ENCODE results near the gene PSMA6.

Gene PSMA6

DNA sequence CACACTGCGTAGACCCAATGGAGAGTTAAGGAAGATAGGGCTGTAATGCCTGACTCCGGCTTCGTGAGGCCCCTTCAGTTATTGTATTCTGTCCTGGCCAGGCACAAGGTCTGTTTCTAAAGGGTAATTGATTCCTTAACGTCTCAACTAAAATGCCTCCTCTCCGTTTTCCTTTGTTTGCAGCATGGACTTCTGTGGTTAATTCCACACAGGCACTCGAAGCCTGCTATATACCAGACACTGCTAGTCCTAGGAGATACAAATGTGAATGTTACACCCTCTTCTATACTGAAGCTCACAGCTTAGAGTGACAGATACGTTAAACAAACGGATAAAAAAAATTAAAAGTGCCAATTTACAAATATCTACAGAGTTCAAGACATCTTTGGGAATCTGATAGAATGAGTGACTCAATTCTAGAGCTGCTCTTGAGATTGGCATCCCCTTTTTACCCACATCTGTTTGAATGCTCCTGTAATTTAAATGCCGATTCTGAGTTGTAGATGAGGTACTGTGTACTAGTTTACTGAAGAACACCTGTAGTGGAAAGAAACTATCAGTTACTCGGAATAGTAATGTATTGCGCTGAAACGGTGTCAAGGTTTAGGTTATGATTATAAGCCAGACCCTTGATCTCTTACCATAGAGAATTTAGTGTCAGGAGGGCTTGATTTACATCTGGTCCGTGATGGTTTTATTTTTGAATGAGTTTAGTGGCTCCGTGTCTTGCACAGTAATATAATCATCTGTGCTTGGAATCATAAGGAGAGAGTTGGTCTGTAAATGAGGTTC, 784 bp downstream of the PSMA6 start:
- H3K4me1 ChIP-seq (ENCODE audit: control insufficient read depth, low read length) = peaks cover 61% of the 10 kb centered on the region
- peak overlapping the region; percentile 89 for H3K4me2 ChIP-seq (ENCODE audit: low read length)
- no peaks in the 10 kb centered on the region for H3K27me3 ChIP-seq (ENCODE audit: control insufficient read depth, low read length)
- H3F3A ChIP-seq (ENCODE audit: control insufficient read depth, insufficient read depth) = peaks cover 25% of the 10 kb centered on the region
- H3K4me3 ChIP-seq (ENCODE audit: low read length) = peak overlapping the region; percentile 92
- H3K9me3 ChIP-seq (ENCODE audit: control insufficient read depth, insufficient read depth, low read length) = no peaks in the 10 kb centered on the region
- peaks cover 58% of the 10 kb centered on the region for H3K79me2 ChIP-seq (ENCODE audit: control insufficient read depth, low read length)
- no peaks in the 10 kb centered on the region for H3K9me2 ChIP-seq (replicated peaks; ENCODE audit: control insufficient read depth, low read length)
- peaks cover 45% of the 10 kb centered on the region for H3K36me3 ChIP-seq (ENCODE audit: control insufficient read depth, low read length)
- peaks cover 18% of the 10 kb centered on the region for H4K20me1 ChIP-seq (ENCODE audit: control insufficient read depth, insufficient read depth, low read depth, low read length)
- H3K27ac ChIP-seq (ENCODE audit: low read depth, low read length) = peak overlapping the region; percentile 98
- no peak for TF ChIP-seq CTCF (IDR thresholded peaks at IDR 0.05; ENCODE audit: low read depth, low read length, poor library complexity, severe bottlenecking)
- TF ChIP-seq EZH2phosphoT487 (IDR thresholded peaks at IDR 0.05; ENCODE audit: borderline replicate concordance, low read length) = no peak

GRCh38 chr14:35295845-35296161, 3.6 kb downstream of the PSMA6 start:
- H3K4me1 ChIP-seq (ENCODE audit: control insufficient read depth, low read length) = peaks cover 59% of the 10 kb centered on the region
- 0 out of 2 replicates have a peak overlapping the region, but pooled peaks have one; percentile 15 for H3K4me3 ChIP-seq (ENCODE audit: low read length)
- peaks cover 86% of the 10 kb centered on the region for H3K79me2 ChIP-seq (ENCODE audit: control insufficient read depth, low read length)
- H3K4me2 ChIP-seq (ENCODE audit: low read length) = peak overlapping the region; percentile 49
- H4K20me1 ChIP-seq (ENCODE audit: control insufficient read depth, insufficient read depth, low read depth, low read length) = peaks cover 18% of the 10 kb centered on the region
- no peak overlapping the region for H3K27ac ChIP-seq (ENCODE audit: low read depth, low read length)
- H3K27me3 ChIP-seq (ENCODE audit: control insufficient read depth, low read length) = no peaks in the 10 kb centered on the region
- no peaks in the 10 kb centered on the region for H3K9me2 ChIP-seq (replicated peaks; ENCODE audit: control insufficient read depth, low read length)
- no peak for TF ChIP-seq EZH2phosphoT487 (IDR thresholded peaks at IDR 0.05; ENCODE audit: borderline replicate concordance, low read length)
- no peak for TF ChIP-seq CTCF (IDR thresholded peaks at IDR 0.05; ENCODE audit: low read depth, low read length, poor library complexity, severe bottlenecking)
- H3F3A ChIP-seq (ENCODE audit: control insufficient read depth, insufficient read depth) = peaks cover 10% of the 10 kb centered on the region
- H3K36me3 ChIP-seq (ENCODE audit: control insufficient read depth, low read length) = peaks cover 48% of the 10 kb centered on the region
- H3K9me3 ChIP-seq (ENCODE audit: control insufficient read depth, insufficient read depth, low read length) = no peaks in the 10 kb centered on the region

DNA sequence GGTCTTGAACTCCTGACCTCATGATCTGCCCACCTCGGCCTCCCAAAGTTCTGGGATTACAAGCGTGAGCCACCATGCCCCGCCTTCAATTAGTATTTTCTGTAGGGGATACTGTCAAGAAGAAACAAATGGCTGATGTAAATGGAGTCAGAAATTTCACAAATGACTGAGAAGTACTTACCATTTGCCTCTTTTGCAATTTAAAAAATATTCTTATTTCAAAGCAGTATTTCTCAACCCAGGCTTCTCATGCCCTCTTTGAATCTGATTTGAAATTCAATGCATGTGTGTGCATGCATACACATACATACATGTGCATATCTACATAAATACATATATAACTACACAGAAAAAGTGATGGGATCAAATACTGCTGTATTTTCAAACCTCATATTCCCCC, 4.4 kb downstream of the PSMA6 start:
- Histone ChIP-seq H3F3A (ENCODE audit: control insufficient read depth, insufficient read depth) (peaks cover 4% of the 10 kb centered on the region), H4K20me1 (ENCODE audit: control insufficient read depth, insufficient read depth, low read depth, low read length) (peaks cover 18% of the 10 kb centered on the region), H3K27me3 (ENCODE audit: control insufficient read depth, low read length) (no peaks in the 10 kb centered on the region), H3K27ac (ENCODE audit: low read depth, low read length) (no peak overlapping the region), H3K4me3 (ENCODE audit: low read length) (no peak overlapping the region), H3K36me3 (ENCODE audit: control insufficient read depth, low read length) (peaks cover 53% of the 10 kb centered on the region), H3K9me2 (replicated peaks; ENCODE audit: control insufficient read depth, low read length) (no peaks in the 10 kb centered on the region), H3K79me2 (ENCODE audit: control insufficient read depth, low read length) (peaks cover 94% of the 10 kb centered on the region), H3K4me1 (ENCODE audit: control insufficient read depth, low read length) (peaks cover 59% of the 10 kb centered on the region), H3K4me2 (ENCODE audit: low read length) (no peak overlapping the region), H3K9me3 (ENCODE audit: control insufficient read depth, insufficient read depth, low read length) (no peaks in the 10 kb centered on the region)
- TF ChIP-seq CTCF (IDR thresholded peaks at IDR 0.05; ENCODE audit: low read depth, low read length, poor library complexity, severe bottlenecking) = no peak
- no peak for TF ChIP-seq EZH2phosphoT487 (IDR thresholded peaks at IDR 0.05; ENCODE audit: borderline replicate concordance, low read length)

Measured in DOHH2 (cell line).